ENCODE data around the gene GLMP. TPM values are rescaled to one million over a fixed set of nuclear protein-coding genes. Genes with fewer than 3 reads are reported as not detected.

GLMP gene
- total and polyA plus RNA-seq, 2 donors (not counting 1 experiment from before 2014, with no cell fraction given) = 10.2 to 21.2 TPM

GRCh38 chr1:156305215-156305614 lies 9.7 kb upstream of the GLMP start:
- ChIA-PET CTCF (no interaction called here), POLR2A (no interaction called here)
- no peak overlapping the region for H2AFZ ChIP-seq (ENCODE audit: insufficient read depth, low read depth, low read length, poor library complexity, severe bottlenecking)
- no peak overlapping the region for H3K4me2 ChIP-seq (replicated peaks; ENCODE audit: low read depth, low read length, poor library complexity, severe bottlenecking)
- no peaks in the 10 kb centered on the region for H4K20me1 ChIP-seq (ENCODE audit: control insufficient read depth, insufficient read depth, low read length, poor library complexity, severe bottlenecking)
- no peaks in the 10 kb centered on the region for H3K4me1 Mint-ChIP-seq
- peaks cover 1 to 27% of the 10 kb centered on the region in 2 experiments for H3K36me3 ChIP-seq (replicated peaks in 1 of 2; ENCODE audit: control extremely low read depth in 1 of 2, control insufficient read depth in 1 of 2, extremely low read depth in 1 of 2, insufficient read depth in 2 of 2, low read length in 1 of 2)
- no peak overlapping the region for H3K4me3 ChIP-seq (ENCODE audit: control extremely low read depth in 1 of 5, extremely low read depth in 1 of 5, insufficient read depth in 1 of 5, low read depth in 2 of 5, low read length in 4 of 5)
- WGBS (ENCODE audit: insufficient coverage) = no CpG with 5 or more reads among the region's 2 CpGs
- TF ChIP-seq CTCF (IDR thresholded peaks at IDR 0.05) (no peak), EZH2 (IDR thresholded peaks at IDR 0.05; ENCODE audit: borderline replicate concordance, insufficient read depth, low read depth, low read length, poor library complexity, severe bottlenecking) (no peak)
- intact Hi-C loops (cut with micrococcal nuclease) = no loop called here
- H3K4me1 ChIP-seq (ENCODE audit: control insufficient read depth in 2 of 2, insufficient read depth in 2 of 2, low read length in 2 of 2) = no peaks in the 10 kb centered on the region
- H3K27ac ChIP-seq (ENCODE audit: low read length in 2 of 2) = no peak overlapping the region
- DNase-seq (no peak), ATAC-seq (ENCODE audit: low read depth) (no peak)
- no peaks in the 10 kb centered on the region for H3K27me3 Mint-ChIP-seq
- no peaks in the 10 kb centered on the region for H3K27me3 ChIP-seq (replicated peaks in 1 of 4; ENCODE audit: control extremely low read depth in 1 of 4, control insufficient read depth in 3 of 4, insufficient read depth in 4 of 4, low read length in 3 of 4)
- H3K4me3 Mint-ChIP-seq = no peak overlapping the region
- H3K9ac ChIP-seq (ENCODE audit: low read length) = no peak overlapping the region
- no peaks in the 10 kb centered on the region for H3K79me2 ChIP-seq (ENCODE audit: control insufficient read depth, insufficient read depth, low read length)
- H3K9me3 Mint-ChIP-seq (ENCODE audit: insufficient read depth) = no peaks in the 10 kb centered on the region
- H3K9me3 ChIP-seq (ENCODE audit: control extremely low read depth in 1 of 3, control insufficient read depth in 2 of 3, insufficient read depth in 1 of 3, low read length in 2 of 3) = no peaks in the 10 kb centered on the region
- no peak overlapping the region for H3K27ac Mint-ChIP-seq

DNA sequence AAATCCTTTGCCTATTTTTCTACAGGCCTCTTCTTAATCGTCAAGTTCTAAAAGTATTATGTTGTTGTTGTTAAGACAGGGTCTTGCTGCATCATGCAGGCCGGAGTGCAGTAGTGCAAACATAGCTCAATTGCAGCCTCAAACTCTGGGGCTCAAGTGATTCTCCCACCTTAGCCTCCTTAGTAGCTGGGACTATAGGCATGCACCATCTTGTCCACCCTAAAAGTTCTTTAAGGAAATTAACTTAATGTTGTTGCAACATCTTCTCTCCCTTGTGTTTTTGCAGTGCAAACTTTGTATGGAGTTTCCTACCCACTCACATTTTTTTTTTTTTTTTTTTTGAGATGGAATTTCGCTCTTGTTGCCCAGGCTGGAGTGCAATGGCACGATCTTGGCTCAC lies 7.8 kb upstream of the GLMP start:
- ATAC-seq (ENCODE audit: low read depth) (no peak), DNase-seq (no peak)
- Histone ChIP-seq H2AFZ (ENCODE audit: insufficient read depth, low read depth, low read length, poor library complexity, severe bottlenecking) (no peak overlapping the region), H3K27ac (ENCODE audit: low read length in 2 of 2) (no peak overlapping the region), H3K27me3 (replicated peaks in 1 of 4; ENCODE audit: control extremely low read depth in 1 of 4, control insufficient read depth in 3 of 4, insufficient read depth in 4 of 4, low read length in 3 of 4) (no peaks in the 10 kb centered on the region), H3K36me3 (replicated peaks in 1 of 2; ENCODE audit: control extremely low read depth in 1 of 2, control insufficient read depth in 1 of 2, extremely low read depth in 1 of 2, insufficient read depth in 2 of 2, low read length in 1 of 2) (peaks cover 0 to 8% of the 10 kb centered on the region in 2 experiments), H3K4me3 (ENCODE audit: control extremely low read depth in 1 of 5, extremely low read depth in 1 of 5, insufficient read depth in 1 of 5, low read depth in 2 of 5, low read length in 4 of 5) (no peak overlapping the region), H4K20me1 (ENCODE audit: control insufficient read depth, insufficient read depth, low read length, poor library complexity, severe bottlenecking) (no peaks in the 10 kb centered on the region), H3K79me2 (ENCODE audit: control insufficient read depth, insufficient read depth, low read length) (no peaks in the 10 kb centered on the region), H3K4me1 (ENCODE audit: control insufficient read depth in 2 of 2, insufficient read depth in 2 of 2, low read length in 2 of 2) (no peaks in the 10 kb centered on the region), H3K9ac (ENCODE audit: low read length) (no peak overlapping the region), H3K9me3 (ENCODE audit: control extremely low read depth in 1 of 3, control insufficient read depth in 2 of 3, insufficient read depth in 1 of 3, low read length in 2 of 3) (no peaks in the 10 kb centered on the region), H3K4me2 (replicated peaks; ENCODE audit: low read depth, low read length, poor library complexity, severe bottlenecking) (no peak overlapping the region)
- no peak for TF ChIP-seq CTCF (IDR thresholded peaks at IDR 0.05)
- no peak for TF ChIP-seq EZH2 (IDR thresholded peaks at IDR 0.05; ENCODE audit: borderline replicate concordance, insufficient read depth, low read depth, low read length, poor library complexity, severe bottlenecking)
- WGBS (ENCODE audit: insufficient coverage) = no CpG with 5 or more reads among the region's 4 CpGs
- H3K9me3 Mint-ChIP-seq (ENCODE audit: insufficient read depth) = no peaks in the 10 kb centered on the region
- no peaks in the 10 kb centered on the region for H3K4me1 Mint-ChIP-seq
- ChIA-PET POLR2A (no interaction called here), CTCF (interaction anchor here (1.6 kb wide), 1 partner anchor 16 kb away, joined by 4 read pairs; no protein-coding TSS in a partner anchor)
- no peak overlapping the region for H3K4me3 Mint-ChIP-seq
- no peak overlapping the region for H3K27ac Mint-ChIP-seq
- H3K27me3 Mint-ChIP-seq = no peaks in the 10 kb centered on the region
- intact Hi-C loops (cut with micrococcal nuclease) = no loop called here
